GM19438 (cell line): ENCODE results near the gene BCL7C.
"Not testable (repeated sequence)": the region's sequence is repeated elsewhere in the genome, so short reads cannot be mapped to it uniquely, and the experiment has no call there.

Source experiments
- ATAC-seq: cut with Tn5 transposase; IDR thresholded peaks from one replicate; pipeline ENCODE4 v1.9.1; 2021; ENCODE audit warnings: low read depth; ENCODE audit not compliant: unreplicated experiment

Gene BCL7C

GRCh38 chr16:30874244-30874820 is 19.5 kb downstream of the BCL7C start:
- ATAC-seq, result no peak

- no peak for ATAC-seq
Observed at GRCh38 chr16:30870904-30871303, 23.0 kb downstream of the BCL7C start.

GRCh38 chr16:30867747-30868146 is 26.1 kb downstream of the BCL7C start:
- ATAC-seq, result no peak

GRCh38 chr16:30866031-30866430 is 27.8 kb downstream of the BCL7C start:
- no peak for ATAC-seq

GRCh38 chr16:30863178-30863577 is 30.7 kb downstream of the BCL7C start:
- not testable (repeated sequence) for ATAC-seq

GRCh38 chr16:30860729-30861128 is 33.1 kb downstream of the BCL7C start:
- not testable (repeated sequence) for ATAC-seq

- ATAC-seq, result no peak
Observed at GRCh38 chr16:30858829-30859423, 35.0 kb downstream of the BCL7C start.

GRCh38 chr16:30858111-30858495 is 35.8 kb downstream of the BCL7C start:
- ATAC-seq, result no peak

- no peak for ATAC-seq
Observed at GRCh38 chr16:30853758-30854157, 40.1 kb downstream of the BCL7C start.

- ATAC-seq, result no peak
Observed at GRCh38 chr16:30850246-30850645, 43.6 kb downstream of the BCL7C start.

GRCh38 chr16:30846649-30847402 is 47.1 kb downstream of the BCL7C start:
- ATAC-seq, result no peak

- ATAC-seq, result peak; percentile 66
Observed at GRCh38 chr16:30844671-30845449, 49.0 kb downstream of the BCL7C start.

- no peak for ATAC-seq
Observed at GRCh38 chr16:30844346-30844670, 49.6 kb downstream of the BCL7C start.

- no peak for ATAC-seq
Observed at GRCh38 chr16:30843501-30843900, 50.4 kb downstream of the BCL7C start.

GRCh38 chr16:30842971-30843370 is 50.9 kb downstream of the BCL7C start:
- ATAC-seq, result no peak

- ATAC-seq, result no peak
Observed at GRCh38 chr16:30841332-30841731, 52.5 kb downstream of the BCL7C start.

- no peak for ATAC-seq
Observed at GRCh38 chr16:30840611-30841010, 53.3 kb downstream of the BCL7C start.

- ATAC-seq, result no peak
Observed at GRCh38 chr16:30839523-30840227, 54.2 kb downstream of the BCL7C start.

GRCh38 chr16:30838876-30839471 is 54.9 kb downstream of the BCL7C start:
- ATAC-seq, result no peak

GRCh38 chr16:30837904-30838303 is 56.0 kb downstream of the BCL7C start:
- no peak for ATAC-seq
